H1 (cell line): ENCODE results near the gene TM9SF1. TPM values are rescaled to one million over a fixed set of nuclear protein-coding genes. Genes with fewer than 3 reads are reported as not detected.

ENCODE experiments used
- CTCF ChIA-PET: fragments of 300-600 bp; sonication (Branson Sonifier 250); formaldehyde crosslinking; loops from one replicate; lab custom pipeline; 2021; ENCODE audit not compliant: partially characterized antibody; lab: Charles Lee
- POLR2A ChIA-PET: fragments of 300-600 bp; sonication (Branson Sonifier 250); formaldehyde crosslinking; loops from one replicate; lab custom pipeline; 2021; ENCODE audit warnings: inconsistent platforms; ENCODE audit not compliant: partially characterized antibody; lab: Charles Lee
- DNase-seq, 2 experiments: peaks; one replicate each; pipeline versions ENCODE4 v3.0.0 to v3.0.0-alpha.2; 2010 to 2022; ENCODE audit warnings: low spot score in 2 of 2, low read depth in 1 of 2, mixed read lengths in 1 of 2
- FAIRE-seq: peaks from 2 replicates; lab custom pipeline; 2011; peaks lifted over from hg19 to GRCh38; lab: Jason Lieb, UNC
- H2AFZ ChIP-seq: 2 replicates; pipeline ENCODE4 v1.8.1; 2012; ENCODE audit warnings: low read length, inconsistent platforms
- H2AK5ac ChIP-seq: 2 replicates; pipeline ENCODE4 v1.6.1; 2013; ENCODE audit warnings: low read depth, low read length
- H2BK120ac ChIP-seq: replicated peaks from 2 replicates; pipeline ENCODE3; 2013; ENCODE audit warnings: low read depth, low read length, inconsistent platforms
- H2BK12ac ChIP-seq: 2 replicates; pipeline ENCODE4 v1.6.1; 2013; ENCODE audit warnings: low read depth, low read length
- H2BK15ac ChIP-seq: 2 replicates; pipeline ENCODE4 v1.6.1; 2013; ENCODE audit warnings: low read length
- H2BK20ac ChIP-seq: 2 replicates; pipeline ENCODE4 v1.6.1; 2013; ENCODE audit warnings: low read length
- H2BK5ac ChIP-seq: 2 replicates; pipeline ENCODE4 v1.6.1; 2013; ENCODE audit warnings: low read depth, low read length
- H3K14ac ChIP-seq: 2 replicates; pipeline ENCODE4 v1.6.1; 2013; ENCODE audit warnings: inconsistent platforms; ENCODE audit not compliant: insufficient read length
- H3K18ac ChIP-seq: 2 replicates; pipeline ENCODE4 v1.6.1; 2013; ENCODE audit warnings: low read length; ENCODE audit errors: extremely low read depth
- H3K23ac ChIP-seq: 2 replicates; pipeline ENCODE4 v1.6.1; 2013; ENCODE audit warnings: inconsistent platforms; ENCODE audit not compliant: insufficient read length
- H3K23me2 ChIP-seq: 2 replicates; pipeline ENCODE4 v1.6.1; 2013; ENCODE audit warnings: low read depth, low read length
- H3K27ac ChIP-seq: 2 replicates; pipeline ENCODE4 v1.6.1; 2011; ENCODE audit warnings: low read depth, low read length, inconsistent platforms
- H3K27me3 ChIP-seq, 4 experiments: replicated peaks in 1 of 4; 1 replicate in 1 of 4; 2 replicates in 3 of 4; pipeline versions ENCODE4 v1.6.1 to v1.8.1; 2011 to 2013; ENCODE audit warnings: low read length in 3 of 4, mild to moderate bottlenecking in 3 of 4, inconsistent platforms in 2 of 4, mixed read lengths in 2 of 4, moderate library complexity in 1 of 4; ENCODE audit not compliant: control insufficient read depth in 3 of 4, insufficient read depth in 3 of 4; ENCODE audit errors: extremely low read depth in 1 of 4
- H3K36me3 ChIP-seq, 4 experiments: 2 replicates each; pipeline versions ENCODE4 v1.6.1 to v1.8.1; 2011 to 2013; ENCODE audit warnings: mild to moderate bottlenecking in 4 of 4, low read length in 3 of 4, moderate library complexity in 2 of 4, control low read depth in 1 of 4, inconsistent platforms in 1 of 4; ENCODE audit not compliant: insufficient read depth in 4 of 4, control insufficient read depth in 2 of 4
- H3K4ac ChIP-seq: replicated peaks from 2 replicates; pipeline ENCODE3; 2013; ENCODE audit warnings: low read length, low read depth, mixed read lengths, inconsistent platforms; ENCODE audit not compliant: insufficient read length
- H3K4me1 ChIP-seq, 4 experiments: replicated peaks in 1 of 4; 1 replicate in 1 of 4; 2 replicates in 3 of 4; pipeline versions ENCODE4 v1.6.1 to v1.8.1; 2011 to 2013; ENCODE audit warnings: low read length in 3 of 4, inconsistent platforms in 2 of 4, mixed read lengths in 1 of 4; ENCODE audit not compliant: insufficient read depth in 4 of 4, control insufficient read depth in 3 of 4
- H3K4me2 ChIP-seq, 2 experiments: 2 replicates each; pipeline versions ENCODE4 v1.6.1 to v1.8.1; 2011 to 2013; ENCODE audit warnings: low read depth in 2 of 2, low read length in 2 of 2, control low read depth in 1 of 2, inconsistent platforms in 1 of 2, mild to moderate bottlenecking in 1 of 2; ENCODE audit not compliant: insufficient read depth in 1 of 2
- H3K4me3 ChIP-seq, 4 experiments: fragments of 200-600, 300-600 bp in 1 of 4; sonication (generic), shearing (Covaris generic), sonication (Bioruptor Twin) in 1 of 4; 2 replicates each; pipeline versions ENCODE4 v1.5.1 to v1.8.1; 2011 to 2016; ENCODE audit warnings: low read length in 4 of 4, low read depth in 3 of 4, control low read depth in 2 of 4, inconsistent platforms in 2 of 4, mild to moderate bottlenecking in 2 of 4, mixed read lengths in 1 of 4, moderate library complexity in 1 of 4; ENCODE audit not compliant: insufficient read depth in 2 of 4; ENCODE audit errors: extremely low read depth in 1 of 4
- H3K56ac ChIP-seq: replicated peaks from 2 replicates; pipeline ENCODE3; 2013; ENCODE audit warnings: low read depth, mild to moderate bottlenecking, mixed read lengths, low read length, inconsistent platforms; ENCODE audit not compliant: insufficient read length
- H3K79me1 ChIP-seq: 2 replicates; pipeline ENCODE4 v1.6.1; 2013; ENCODE audit warnings: low read depth, low read length, control low read depth
- H3K79me2 ChIP-seq, 2 experiments: 2 replicates each; pipeline versions ENCODE4 v1.6.1 to v1.8.1; 2012 to 2013; ENCODE audit warnings: low read length in 2 of 2, mild to moderate bottlenecking in 2 of 2, inconsistent platforms in 1 of 2; ENCODE audit not compliant: insufficient read depth in 2 of 2, control insufficient read depth in 1 of 2
- H3K9ac ChIP-seq, 4 experiments: replicated peaks in 1 of 4; 1 replicate in 1 of 4; 2 replicates in 3 of 4; pipeline versions ENCODE4 v1.6.1 to v1.8.1; 2011 to 2013; ENCODE audit warnings: low read depth in 3 of 4, low read length in 3 of 4, control low read depth in 2 of 4, mild to moderate bottlenecking in 2 of 4, moderate library complexity in 2 of 4, inconsistent platforms in 1 of 4; ENCODE audit errors: extremely low read depth in 1 of 4
- H3K9me3 ChIP-seq, 2 experiments: 2 replicates each; pipeline versions ENCODE4 v1.6.1 to v1.8.1; 2012 to 2013; ENCODE audit warnings: mild to moderate bottlenecking in 2 of 2, moderate library complexity in 2 of 2, control low read depth in 1 of 2, inconsistent platforms in 1 of 2, low read depth in 1 of 2, low read length in 1 of 2, mixed read lengths in 1 of 2; ENCODE audit not compliant: insufficient read depth in 2 of 2
- H4K20me1 ChIP-seq, 2 experiments: replicated peaks in 1 of 2; 2 replicates each; pipeline versions ENCODE3 to v1.8.1; 2011 to 2013; ENCODE audit warnings: inconsistent platforms in 2 of 2, low read length in 2 of 2, mild to moderate bottlenecking in 1 of 2; ENCODE audit not compliant: insufficient read depth in 2 of 2, control insufficient read depth in 1 of 2
- H4K5ac ChIP-seq: 2 replicates; pipeline ENCODE4 v1.6.1; 2013; ENCODE audit warnings: low read length, low read depth, mixed read lengths, inconsistent platforms; ENCODE audit not compliant: insufficient read length
- H4K8ac ChIP-seq: 2 replicates; pipeline ENCODE4 v1.8.0; 2013; ENCODE audit warnings: mild to moderate bottlenecking, moderate library complexity, low read length, inconsistent platforms; ENCODE audit not compliant: insufficient read depth; ENCODE audit errors: extremely low read depth
- H4K91ac ChIP-seq: replicated peaks from 2 replicates; pipeline ENCODE3; 2013; ENCODE audit warnings: low read length, mixed read lengths, inconsistent platforms; ENCODE audit not compliant: insufficient read length
- CEBPB ChIP-seq: IDR thresholded peaks from 2 replicates; pipeline ENCODE4 v1.6.1; 2012; ENCODE audit warnings: low read depth, low read length
- CTCF ChIP-seq, 3 experiments: IDR thresholded peaks; 1 replicate in 2 of 3; 2 replicates in 1 of 3; pipeline versions ENCODE4 v1.5.1 to v1.6.1; 2011; ENCODE audit warnings: low read length in 3 of 3, mild to moderate bottlenecking in 3 of 3, inconsistent platforms in 2 of 3, low read depth in 1 of 3, moderate library complexity in 1 of 3; ENCODE audit not compliant: insufficient read depth in 1 of 3; ENCODE audit errors: control extremely low read depth in 1 of 3
- EZH2 ChIP-seq: fragments of 200-600 bp; sonication (generic); IDR thresholded peaks from 2 replicates; pipeline ENCODE4 v1.7.1; 2012; ENCODE audit warnings: low read depth, mild to moderate bottlenecking, moderate library complexity, low read length, inconsistent platforms; ENCODE audit not compliant: severe bottlenecking
- GABPA ChIP-seq: IDR thresholded peaks from 2 replicates; pipeline ENCODE4 v1.6.1; 2011; ENCODE audit warnings: mild to moderate bottlenecking, low read length, moderate library complexity, borderline replicate concordance; ENCODE audit not compliant: insufficient read depth
- NRF1 ChIP-seq: IDR thresholded peaks from 2 replicates; pipeline ENCODE4 v1.6.1; 2011; ENCODE audit warnings: mild to moderate bottlenecking, low read depth, low read length, improper control_type of control experiment
- WGBS, 2 experiments: shearing (Covaris generic) in 1 of 2; methylation state at CpG; one replicate each; pipeline versions ENCODE4 v1.1.6 to v1.1.7; 2013 to 2015; ENCODE audit warnings: low lambda C conversion rate in 2 of 2, mixed read lengths in 2 of 2, inconsistent platforms in 1 of 2, low coverage in 1 of 2, missing lambda C conversion rate in 1 of 2; ENCODE audit not compliant: insufficient replicate concordance in 2 of 2, insufficient coverage in 1 of 2, insufficient read length in 1 of 2; ENCODE audit errors: extremely low coverage in 1 of 2, missing lambda C conversion rate in 1 of 2; 5-methylcytosine and 5-hydroxymethylcytosine counted together
- polyA plus RNA-seq, 7 experiments: library from polyadenylated mRNA; depleted of rRNA in 3 of 7; stranded (reverse) in 5 of 7; unstranded in 2 of 7; fragments of >200 nt in 5 of 7; fragments of 200-250 nt in 2 of 7; gene quantifications; 1 replicate in 5 of 7; 2 replicates in 1 of 7; 4 replicates in 1 of 7; pipeline versions ENCODE4 v1.2.1 to v1.2.3, GENCODE V29; 2011 to 2013; ENCODE audit warnings: missing spikeins in 2 of 7, mixed read lengths in 2 of 7
- total RNA-seq: library from RNA; stranded (reverse); fragmentation: NEBNext Ultra II Directional; extraction: Animal tissue kit (Norgen Biotek cat#: 25700); gene quantifications from 2 replicates; pipeline ENCODE4 v1.2.1, GENCODE V29; 2021
- TF ChIP-seq, protein P1 (sequence below): IDR thresholded peaks from 2 replicates; pipeline ENCODE4 v1.6.1; 2012; ENCODE audit warnings: low read length, inconsistent platforms
- TF ChIP-seq, protein P2 (sequence below): IDR thresholded peaks from 2 replicates; pipeline ENCODE4 v1.6.1; 2012; ENCODE audit warnings: inconsistent platforms

The TM9SF1 gene
- total and polyA plus RNA-seq, 2 of the 8 experiments (the other 6 are each of a cell fraction or from before 2014, with no cell fraction given): 22.2 to 29.2 TPM

GRCh38 chr14:24151404-24152080, 43.7 kb downstream of the TM9SF1 start:
- peaks cover 7% of the 10 kb centered on the region for H3K23me2 ChIP-seq
- no peak overlapping the region for H4K91ac ChIP-seq
- H3K27ac ChIP-seq: no peak overlapping the region
- no peak overlapping the region for H3K9ac ChIP-seq
- no peak overlapping the region for H2BK120ac ChIP-seq
- no peak overlapping the region for H2BK15ac ChIP-seq
- peaks cover 0 to 6% (median 3%) of the 10 kb centered on the region in 4 experiments; a peak in 4 of 7 replicates for H3K4me1 ChIP-seq
- H2BK20ac ChIP-seq: no peak overlapping the region
- peaks cover 26 to 49% (median 47%) of the 10 kb centered on the region in 4 experiments for H3K36me3 ChIP-seq
- no peak overlapping the region for H3K4me2 ChIP-seq
- ChIA-PET POLR2A (interaction anchor here (0.6 to 9.6 kb wide), 11 partner anchors 10 to 734 kb away, joined by 3 to 86 read pairs (median 6); partner anchors contain the start of genes CHMP4A, DCAF11, EMC9 and IRF9), CTCF (interaction anchor here (0.8 to 3.4 kb wide), 5 partner anchors 9 to 87 kb away, joined by 3 to 26 read pairs (median 4); partner anchors contain the start of genes DCAF11 and IRF9)
- no peak overlapping the region for H3K4ac ChIP-seq
- H3K27me3 ChIP-seq: no peaks in the 10 kb centered on the region; a peak in 1 of 7 replicates
- H4K5ac ChIP-seq: no peak overlapping the region
- H2AFZ ChIP-seq: no peak overlapping the region
- no peak overlapping the region for H2AK5ac ChIP-seq
- no peak overlapping the region for H3K14ac ChIP-seq
- no peak overlapping the region for H3K4me3 ChIP-seq
- H4K8ac ChIP-seq: peak overlapping the region; percentile 42; the same call in 1 of the 2 replicates
- H3K79me1 ChIP-seq: peaks cover 9% of the 10 kb centered on the region; the same call in 1 of the 2 replicates
- H3K56ac ChIP-seq: no peak overlapping the region
- FAIRE-seq (no peak), DNase-seq (no peak)
- H3K9me3 ChIP-seq: no peaks in the 10 kb centered on the region
- H3K23ac ChIP-seq: no peak overlapping the region
- no peak overlapping the region for H3K18ac ChIP-seq
- peaks cover 0 to 21% of the 10 kb centered on the region in 2 experiments; a peak in 3 of 4 replicates for H3K79me2 ChIP-seq
- WGBS, 2 experiments: 89% methylated on average over 15 of the region's 16 CpGs; no CpG with 5 or more reads in 1 of the 2 experiments
- no peak overlapping the region for H2BK5ac ChIP-seq
- peaks cover 0 to 23% of the 10 kb centered on the region in 2 experiments for H4K20me1 ChIP-seq
- no peak overlapping the region for H2BK12ac ChIP-seq
- TF ChIP-seq EZH2 (no peak), CTCF (IDR thresholded peaks at IDR 0.05; ENCODE audit: control extremely low read depth in 1 of 3, insufficient read depth in 1 of 3, low read depth in 1 of 3, low read length in 3 of 3) (no peak), GABPA (no peak), CEBPB (no peak), NRF1 (no peak)
- TF ChIP-seq, protein P1, sequence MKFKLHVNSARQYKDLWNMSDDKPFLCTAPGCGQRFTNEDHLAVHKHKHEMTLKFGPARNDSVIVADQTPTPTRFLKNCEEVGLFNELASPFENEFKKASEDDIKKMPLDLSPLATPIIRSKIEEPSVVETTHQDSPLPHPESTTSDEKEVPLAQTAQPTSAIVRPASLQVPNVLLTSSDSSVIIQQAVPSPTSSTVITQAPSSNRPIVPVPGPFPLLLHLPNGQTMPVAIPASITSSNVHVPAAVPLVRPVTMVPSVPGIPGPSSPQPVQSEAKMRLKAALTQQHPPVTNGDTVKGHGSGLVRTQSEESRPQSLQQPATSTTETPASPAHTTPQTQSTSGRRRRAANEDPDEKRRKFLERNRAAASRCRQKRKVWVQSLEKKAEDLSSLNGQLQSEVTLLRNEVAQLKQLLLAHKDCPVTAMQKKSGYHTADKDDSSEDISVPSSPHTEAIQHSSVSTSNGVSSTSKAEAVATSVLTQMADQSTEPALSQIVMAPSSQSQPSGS: no peak
- TF ChIP-seq, protein P2, sequence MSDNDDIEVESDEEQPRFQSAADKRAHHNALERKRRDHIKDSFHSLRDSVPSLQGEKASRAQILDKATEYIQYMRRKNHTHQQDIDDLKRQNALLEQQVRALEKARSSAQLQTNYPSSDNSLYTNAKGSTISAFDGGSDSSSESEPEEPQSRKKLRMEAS: no peak
